Stimulated activated naive CD8-positive, alpha-beta T cell treated with anti-CD3 and anti-CD28 coated beads, Interleukin-15, Interleukin-2, amounts not matched to agents 100 U/mL and 50 U/mL, for 24 hours (primary cell): ENCODE measurements around the gene TXNDC2.
"Not testable (repeated sequence)": the region's sequence is repeated elsewhere in the genome, so short reads cannot be mapped to it uniquely, and the experiment has no call there.

ENCODE experiments used
- ATAC-seq: fragments of 150-1000 bp; cut with Tn5 transposase; one replicate; pipeline ENCODE4 v1.10.0; 2021
- DNase-seq: peaks from one replicate; pipeline ENCODE4 v3.0.0; 2021

The TXNDC2 gene

GRCh38 chr18:9884532-9885140, 1.1 kb upstream of the TXNDC2 start:
- no peak for DNase-seq
- no peak for ATAC-seq

GRCh38 chr18:9886005-9886348, 204 bp downstream of the TXNDC2 start:
- DNase-seq (no peak), ATAC-seq (no peak)

- ATAC-seq (no peak), DNase-seq (no peak)
These were observed 2.2 kb downstream of the TXNDC2 start for GRCh38 chr18:9887992-9888391.

GRCh38 chr18:9890196-9890595, 4.4 kb downstream of the TXNDC2 start:
- DNase-seq (no peak), ATAC-seq (no peak)

- DNase-seq (no peak), ATAC-seq (no peak)
These were observed 5.2 kb downstream of the TXNDC2 start for GRCh38 chr18:9890957-9891356.

- not testable (repeated sequence) for ATAC-seq, DNase-seq
These were observed 5.7 kb downstream of the TXNDC2 start for GRCh38 chr18:9891515-9891914.

GRCh38 chr18:9894454-9895068, 8.8 kb downstream of the TXNDC2 start:
- no peak for ATAC-seq
- DNase-seq: no peak

- ATAC-seq: no peak
- no peak for DNase-seq
These were observed 11.4 kb downstream of the TXNDC2 start for GRCh38 chr18:9897129-9897528.

GRCh38 chr18:9897787-9898291, 12.1 kb downstream of the TXNDC2 start:
- ATAC-seq, DNase-seq: not testable (repeated sequence)

GRCh38 chr18:9898792-9899549, 13.2 kb downstream of the TXNDC2 start:
- no peak for DNase-seq
- peak; percentile 86 for ATAC-seq

- not testable (repeated sequence) for ATAC-seq, DNase-seq
These were observed 13.8 kb downstream of the TXNDC2 start for GRCh38 chr18:9899550-9899930.

- DNase-seq (no peak), ATAC-seq (peak; percentile 55)
These were observed 14.9 kb downstream of the TXNDC2 start for GRCh38 chr18:9900699-9901098.

GRCh38 chr18:9901377-9901776, 15.6 kb downstream of the TXNDC2 start:
- DNase-seq (no peak), ATAC-seq (no peak)

GRCh38 chr18:9902264-9902663, 16.5 kb downstream of the TXNDC2 start:
- ATAC-seq, DNase-seq: not testable (repeated sequence)

GRCh38 chr18:9902832-9903231, 17.1 kb downstream of the TXNDC2 start:
- no peak for ATAC-seq
- DNase-seq: no peak

- DNase-seq (no peak), ATAC-seq (no peak)
These were observed 19.7 kb downstream of the TXNDC2 start for GRCh38 chr18:9905401-9905922.

- ATAC-seq (no peak), DNase-seq (no peak)
These were observed 20.7 kb downstream of the TXNDC2 start for GRCh38 chr18:9906481-9906880.

- ATAC-seq (peak; percentile 30), DNase-seq (no peak)
These were observed 22.1 kb downstream of the TXNDC2 start for GRCh38 chr18:9907867-9908266.

- no peak for ATAC-seq
These were observed 24.3 kb downstream of the TXNDC2 start for GRCh38 chr18:9910071-9910470.

GRCh38 chr18:9910661-9911060, 24.9 kb downstream of the TXNDC2 start:
- DNase-seq (no peak), ATAC-seq (no peak)

More at GRCh38 chr18:9910071-9910470, 24.3 kb downstream of the TXNDC2 start:
- DNase-seq: no peak

- no peak for ATAC-seq
- DNase-seq: no peak
These were observed 25.5 kb downstream of the TXNDC2 start for GRCh38 chr18:9911226-9911625.

GRCh38 chr18:9912285-9912684, 26.5 kb downstream of the TXNDC2 start:
- not testable (repeated sequence) for DNase-seq, ATAC-seq

- DNase-seq (no peak), ATAC-seq (no peak)
These were observed 27.4 kb downstream of the TXNDC2 start for GRCh38 chr18:9913151-9913525.
